DOHH2 (cell line): Measurements from ENCODE around the gene PREX1.

Experiments
- CTCF ChIP-seq: fragments of 200-600 bp; sonication (generic); IDR thresholded peaks from one replicate; pipeline ENCODE4 v1.5.1; 2014; ENCODE audit warnings: antibody characterized with exemption, mild to moderate bottlenecking, low read depth, low read length; ENCODE audit not compliant: poor library complexity, severe bottlenecking
- EZH2phosphoT487 ChIP-seq: fragments of 200-600 bp; sonication (generic); IDR thresholded peaks from 2 replicates; pipeline ENCODE4 v1.6.1; 2017; ENCODE audit warnings: borderline replicate concordance, mild to moderate bottlenecking, antibody characterized with exemption, low read length, moderate library complexity, mixed read lengths

DNA sequence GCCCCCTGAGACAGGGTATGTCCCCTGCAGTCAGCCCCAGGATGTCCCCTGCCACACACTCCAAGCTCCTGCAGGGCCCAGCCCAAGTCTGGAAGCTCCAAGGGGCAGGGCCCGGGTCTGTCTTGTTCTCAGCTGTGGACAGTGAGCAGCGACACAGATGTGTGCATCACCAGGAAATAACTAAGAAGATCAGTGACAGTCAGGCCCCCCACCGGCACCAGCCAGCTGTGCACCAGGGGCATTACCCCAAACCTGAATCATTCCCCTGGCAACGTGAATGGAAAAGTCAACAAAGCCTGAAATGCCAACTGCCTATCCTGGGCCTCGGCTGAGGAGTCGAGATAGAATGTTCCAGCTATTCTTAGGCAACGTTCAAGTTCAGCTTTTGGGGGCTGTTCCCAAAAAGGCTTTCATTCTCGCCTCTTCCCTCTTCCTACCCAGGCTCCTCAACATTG, 105.0 kb downstream of the PREX1 start:
- no peak for TF ChIP-seq CTCF
- TF ChIP-seq EZH2phosphoT487 = no peak
